ENCODE results near the gene PPAN. TPM values are rescaled to one million over a fixed set of nuclear protein-coding genes. Genes with fewer than 3 reads are reported as not detected.

The PPAN gene
- total RNA-seq, 1 experiment from 2014 or later = 183 TPM

DNA sequence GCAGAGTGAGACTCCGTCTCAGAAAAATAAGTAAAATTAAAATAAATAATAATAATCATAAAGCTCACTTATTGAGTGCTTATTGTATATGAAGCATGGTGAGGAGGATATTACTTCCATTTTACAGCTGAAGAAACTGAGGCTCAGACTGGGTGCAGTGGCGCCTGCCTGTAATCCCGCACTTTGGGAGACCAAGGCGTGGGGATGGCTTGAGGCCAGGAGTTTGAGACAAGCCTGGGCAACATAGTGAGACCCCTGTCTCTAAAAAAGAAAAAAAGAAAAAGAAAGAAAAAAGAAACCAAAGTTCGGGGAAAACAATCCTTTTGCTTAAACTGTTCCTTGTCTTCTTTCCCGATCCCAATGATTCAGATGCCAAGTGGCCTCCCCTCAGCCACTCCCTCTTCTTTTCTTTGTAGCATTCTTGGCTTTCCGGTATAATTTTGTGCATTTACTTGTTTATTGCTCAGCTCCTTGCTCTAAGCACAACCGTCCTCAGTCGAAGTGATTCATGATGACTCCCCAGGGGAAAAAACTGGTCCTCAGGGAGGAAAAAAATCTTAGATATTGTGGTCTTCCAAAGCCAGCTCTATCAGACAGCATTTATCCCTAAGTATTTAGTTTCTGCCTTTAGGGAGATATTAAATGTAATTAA, 14.5 kb downstream of the PPAN start:
- ChIA-PET POLR2A (ENCODE audit: unreplicated experiment) (no interaction called here), CTCF (interaction anchor here (0.6 to 1.4 kb wide), 7 partner anchors 15 to 129 kb away, joined by 3 to 9 read pairs (median 5); partner anchors contain the start of genes DNMT1 and PPAN)
- peak overlapping the region; percentile 78 for H3K27ac ChIP-seq (ENCODE audit: low read length)
- intact Hi-C loops (cut with micrococcal nuclease) = loop anchor here (1.0 kb wide), 1 partner anchor 131 kb away; no protein-coding TSS in a partner anchor
- H3F3A ChIP-seq (ENCODE audit: low read length, unreplicated experiment) = no peaks in the 10 kb centered on the region
- H3K4me3 ChIP-seq (ENCODE audit: low read length) = peak overlapping the region; percentile 28; the same call in 1 of the 2 replicates
- TF ChIP-seq, protein P1, sequence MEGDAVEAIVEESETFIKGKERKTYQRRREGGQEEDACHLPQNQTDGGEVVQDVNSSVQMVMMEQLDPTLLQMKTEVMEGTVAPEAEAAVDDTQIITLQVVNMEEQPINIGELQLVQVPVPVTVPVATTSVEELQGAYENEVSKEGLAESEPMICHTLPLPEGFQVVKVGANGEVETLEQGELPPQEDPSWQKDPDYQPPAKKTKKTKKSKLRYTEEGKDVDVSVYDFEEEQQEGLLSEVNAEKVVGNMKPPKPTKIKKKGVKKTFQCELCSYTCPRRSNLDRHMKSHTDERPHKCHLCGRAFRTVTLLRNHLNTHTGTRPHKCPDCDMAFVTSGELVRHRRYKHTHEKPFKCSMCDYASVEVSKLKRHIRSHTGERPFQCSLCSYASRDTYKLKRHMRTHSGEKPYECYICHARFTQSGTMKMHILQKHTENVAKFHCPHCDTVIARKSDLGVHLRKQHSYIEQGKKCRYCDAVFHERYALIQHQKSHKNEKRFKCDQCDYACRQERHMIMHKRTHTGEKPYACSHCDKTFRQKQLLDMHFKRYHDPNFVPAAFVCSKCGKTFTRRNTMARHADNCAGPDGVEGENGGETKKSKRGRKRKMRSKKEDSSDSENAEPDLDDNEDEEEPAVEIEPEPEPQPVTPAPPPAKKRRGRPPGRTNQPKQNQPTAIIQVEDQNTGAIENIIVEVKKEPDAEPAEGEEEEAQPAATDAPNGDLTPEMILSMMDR (conservative IDR thresholded peaks at IDR 0.05; ENCODE audit: low read depth, low read length) = no peak
- TF ChIP-seq EZH2 (IDR thresholded peaks at IDR 0.05; ENCODE audit: low read length, unreplicated experiment) = no peak
- no peak for TF ChIP-seq EZH2phosphoT487 (IDR thresholded peaks at IDR 0.05; ENCODE audit: borderline replicate concordance, low read length)
- H3K9ac ChIP-seq (ENCODE audit: low read length) = peak overlapping the region; percentile 8; the same call in 1 of the 2 replicates
- H3K9me3 ChIP-seq (ENCODE audit: low read length) = no peaks in the 10 kb centered on the region
- peaks cover 19% of the 10 kb centered on the region for H3K36me3 ChIP-seq (ENCODE audit: low read depth, low read length)
- peaks cover 26% of the 10 kb centered on the region for H3K79me2 ChIP-seq (ENCODE audit: low read length)
- H3K4me2 ChIP-seq (ENCODE audit: low read length) = peak overlapping the region; percentile 91
- H4K20me1 ChIP-seq (ENCODE audit: low read length) = no peaks in the 10 kb centered on the region
- no TSS peak for BruUV-seq (replicated peaks)
- peak; percentile 47 for ATAC-seq
- no peaks in the 10 kb centered on the region for H3K27me3 ChIP-seq (ENCODE audit: low read length)
- no peak overlapping the region for H2AFZ ChIP-seq (ENCODE audit: low read length)
- peak; percentile 96 for DNase-seq
- H3K9me2 ChIP-seq (replicated peaks; ENCODE audit: low read length) = no peaks in the 10 kb centered on the region
- H3K4me1 ChIP-seq (ENCODE audit: insufficient read depth, low read length) = peaks cover 20% of the 10 kb centered on the region

GRCh38 chr19:10122045-10122444, 15.9 kb downstream of the PPAN start:
- no peak overlapping the region for H2AFZ ChIP-seq (ENCODE audit: low read length)
- TF ChIP-seq, protein P1 (conservative IDR thresholded peaks at IDR 0.05; ENCODE audit: low read depth, low read length) = no peak
- TF ChIP-seq EZH2phosphoT487 (IDR thresholded peaks at IDR 0.05; ENCODE audit: borderline replicate concordance, low read length) = no peak
- no peak for TF ChIP-seq EZH2 (IDR thresholded peaks at IDR 0.05; ENCODE audit: low read length, unreplicated experiment)
- peak overlapping the region; percentile 43 for H3K27ac ChIP-seq (ENCODE audit: low read length)
- H3K27me3 ChIP-seq (ENCODE audit: low read length) = no peaks in the 10 kb centered on the region
- H3K9me2 ChIP-seq (replicated peaks; ENCODE audit: low read length) = no peaks in the 10 kb centered on the region
- H3K4me1 ChIP-seq (ENCODE audit: insufficient read depth, low read length) = peaks cover 20% of the 10 kb centered on the region
- H3K79me2 ChIP-seq (ENCODE audit: low read length) = peaks cover 25% of the 10 kb centered on the region
- POLR2A ChIA-PET (ENCODE audit: unreplicated experiment) = interaction anchor here (0.5 to 0.9 kb wide), 4 partner anchors 16 to 362 kb away, joined by 3 to 6 read pairs (median 4); partner anchors contain the start of gene PPAN
- no peaks in the 10 kb centered on the region for H3K9me3 ChIP-seq (ENCODE audit: low read length)
- DNase-seq = peak; percentile 63
- no peaks in the 10 kb centered on the region for H4K20me1 ChIP-seq (ENCODE audit: low read length)
- H3K4me3 ChIP-seq (ENCODE audit: low read length) = no peak overlapping the region
- no peak overlapping the region for H3K4me2 ChIP-seq (ENCODE audit: low read length)
- intact Hi-C loops (cut with micrococcal nuclease) = no loop called here
- CTCF ChIA-PET = interaction anchor here (0.6 to 0.7 kb wide), 2 partner anchors 122 to 128 kb away, joined by 3 to 5 read pairs; no protein-coding TSS in a partner anchor
- H3K9ac ChIP-seq (ENCODE audit: low read length) = no peak overlapping the region
- peak; percentile 44 for ATAC-seq
- BruUV-seq (replicated peaks) = no TSS peak
- no peaks in the 10 kb centered on the region for H3F3A ChIP-seq (ENCODE audit: low read length, unreplicated experiment)
- H3K36me3 ChIP-seq (ENCODE audit: low read depth, low read length) = peaks cover 13% of the 10 kb centered on the region

GRCh38 chr19:10124429-10124828, 18.3 kb downstream of the PPAN start:
- Histone ChIP-seq H3K4me1 (ENCODE audit: insufficient read depth, low read length) (peaks cover 20% of the 10 kb centered on the region), H4K20me1 (ENCODE audit: low read length) (no peaks in the 10 kb centered on the region), H3K36me3 (ENCODE audit: low read depth, low read length) (peaks cover 9% of the 10 kb centered on the region), H3K9ac (ENCODE audit: low read length) (no peak overlapping the region), H3F3A (ENCODE audit: low read length, unreplicated experiment) (no peaks in the 10 kb centered on the region), H2AFZ (ENCODE audit: low read length) (no peak overlapping the region), H3K9me2 (replicated peaks; ENCODE audit: low read length) (no peaks in the 10 kb centered on the region), H3K79me2 (ENCODE audit: low read length) (peaks cover 3% of the 10 kb centered on the region), H3K27ac (ENCODE audit: low read length) (no peak overlapping the region), H3K4me3 (ENCODE audit: low read length) (no peak overlapping the region), H3K9me3 (ENCODE audit: low read length) (no peaks in the 10 kb centered on the region), H3K27me3 (ENCODE audit: low read length) (no peaks in the 10 kb centered on the region), H3K4me2 (ENCODE audit: low read length) (no peak overlapping the region)
- DNase-seq = no peak
- POLR2A ChIA-PET (ENCODE audit: unreplicated experiment) = no interaction called here
- no TSS peak for BruUV-seq (replicated peaks)
- intact Hi-C loops (cut with micrococcal nuclease) = no loop called here
- no peak for ATAC-seq
- CTCF ChIA-PET = interaction anchor here (0.6 kb wide), 1 partner anchor 107 kb away, joined by 7 read pairs; no protein-coding TSS in a partner anchor
- TF ChIP-seq, protein P1 (conservative IDR thresholded peaks at IDR 0.05; ENCODE audit: low read depth, low read length) = no peak
- TF ChIP-seq EZH2phosphoT487 (IDR thresholded peaks at IDR 0.05; ENCODE audit: borderline replicate concordance, low read length) (no peak), EZH2 (IDR thresholded peaks at IDR 0.05; ENCODE audit: low read length, unreplicated experiment) (no peak)
